ENCODE data around the gene DOCK2. TPM values are rescaled to one million over a fixed set of nuclear protein-coding genes. Genes with fewer than 3 reads are reported as not detected.

DOCK2 gene
- total RNA-seq, 1 donor from 2014 or later = 6.5 TPM

DNA sequence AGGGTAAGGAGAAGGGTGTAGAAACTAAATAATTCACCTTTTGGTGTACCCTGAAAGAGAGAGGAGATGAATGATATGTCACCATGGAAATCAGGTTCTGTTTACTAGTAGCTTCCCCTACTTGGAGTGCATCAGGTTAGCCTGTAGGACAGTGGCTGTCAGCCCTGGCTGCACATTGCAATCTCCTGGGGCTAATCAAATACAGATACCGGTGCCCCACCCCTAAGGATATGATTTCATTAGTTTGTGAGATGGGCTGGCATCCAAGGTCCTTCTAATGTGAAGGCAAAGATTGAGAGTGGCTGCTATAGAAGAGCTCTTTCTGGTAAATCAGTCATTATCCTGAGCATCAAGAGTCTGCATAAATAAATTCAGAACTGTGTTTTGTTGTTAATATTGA lies 296.1 kb downstream of the DOCK2 start:
- no peak for TF ChIP-seq CTCF (IDR thresholded peaks at IDR 0.05; ENCODE audit: unreplicated experiment)
- Mint-ChIP-seq H3K4me1 (ENCODE audit: unreplicated experiment) (peaks cover 24% of the 10 kb centered on the region), H3K27ac (ENCODE audit: unreplicated experiment) (no peak overlapping the region), H3K9me3 (ENCODE audit: unreplicated experiment) (no peaks in the 10 kb centered on the region), H3K4me3 (ENCODE audit: unreplicated experiment) (no peak overlapping the region), H3K27me3 (ENCODE audit: unreplicated experiment) (no peaks in the 10 kb centered on the region), H3K36me3 (ENCODE audit: low read depth, unreplicated experiment) (no peaks in the 10 kb centered on the region)
- DNase-seq (ENCODE audit: low spot score) = no peak

DNA sequence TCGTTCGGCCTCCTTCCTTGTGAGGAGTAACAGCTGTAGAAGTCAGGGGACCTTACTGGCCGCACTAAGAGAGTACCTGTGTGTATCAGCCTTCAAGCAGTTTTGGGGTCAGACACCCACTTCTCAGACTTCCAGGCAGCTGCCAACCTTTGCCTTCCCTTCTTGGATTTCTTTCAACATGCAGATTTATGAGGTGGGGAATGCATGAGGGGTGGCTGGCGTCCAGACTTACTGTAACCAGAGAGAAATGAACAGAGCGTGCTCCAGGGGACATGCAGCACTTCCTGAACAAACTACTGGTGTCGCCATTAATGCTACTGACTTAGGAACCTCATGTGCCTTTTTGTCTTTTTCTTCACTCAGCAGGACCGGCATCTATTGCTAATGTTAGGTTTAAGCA lies 296.5 kb downstream of the DOCK2 start:
- Mint-ChIP-seq H3K36me3 (ENCODE audit: low read depth, unreplicated experiment) (no peaks in the 10 kb centered on the region), H3K9me3 (ENCODE audit: unreplicated experiment) (no peaks in the 10 kb centered on the region), H3K4me3 (ENCODE audit: unreplicated experiment) (no peak overlapping the region), H3K27me3 (ENCODE audit: unreplicated experiment) (no peaks in the 10 kb centered on the region), H3K4me1 (ENCODE audit: unreplicated experiment) (peaks cover 24% of the 10 kb centered on the region), H3K27ac (ENCODE audit: unreplicated experiment) (no peak overlapping the region)
- TF ChIP-seq CTCF (IDR thresholded peaks at IDR 0.05; ENCODE audit: unreplicated experiment) = no peak
- no peak for DNase-seq (ENCODE audit: low spot score)

DNA sequence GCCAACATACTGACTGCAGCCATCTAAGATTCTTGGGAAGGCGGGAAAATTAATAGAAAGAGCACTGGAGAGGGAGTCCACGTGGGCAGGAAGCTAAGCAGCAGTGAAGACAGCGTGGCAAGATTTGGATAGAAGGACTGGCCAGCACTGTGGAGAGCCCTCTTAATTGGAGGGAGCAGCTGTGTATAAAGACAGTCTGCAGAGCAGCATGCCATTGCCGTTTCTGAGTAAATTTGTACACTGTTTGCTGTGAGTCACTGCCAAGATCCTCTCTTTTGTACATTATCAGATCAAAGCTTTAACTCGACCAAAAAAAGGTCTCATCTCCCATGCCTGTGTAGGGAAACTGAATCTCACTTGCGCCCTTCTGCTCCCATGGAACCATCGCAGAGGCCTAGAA lies 297.9 kb downstream of the DOCK2 start:
- Mint-ChIP-seq H3K4me3 (ENCODE audit: unreplicated experiment) (no peak overlapping the region), H3K4me1 (ENCODE audit: unreplicated experiment) (peaks cover 24% of the 10 kb centered on the region), H3K9me3 (ENCODE audit: unreplicated experiment) (no peaks in the 10 kb centered on the region), H3K36me3 (ENCODE audit: low read depth, unreplicated experiment) (no peaks in the 10 kb centered on the region), H3K27me3 (ENCODE audit: unreplicated experiment) (no peaks in the 10 kb centered on the region), H3K27ac (ENCODE audit: unreplicated experiment) (no peak overlapping the region)
- no peak for DNase-seq (ENCODE audit: low spot score)
- TF ChIP-seq CTCF (IDR thresholded peaks at IDR 0.05; ENCODE audit: unreplicated experiment) = no peak

- H3K9me3 Mint-ChIP-seq (ENCODE audit: unreplicated experiment) = no peaks in the 10 kb centered on the region
Observed at GRCh38 chr5:169935762-169936161, 298.7 kb downstream of the DOCK2 start.

DNA sequence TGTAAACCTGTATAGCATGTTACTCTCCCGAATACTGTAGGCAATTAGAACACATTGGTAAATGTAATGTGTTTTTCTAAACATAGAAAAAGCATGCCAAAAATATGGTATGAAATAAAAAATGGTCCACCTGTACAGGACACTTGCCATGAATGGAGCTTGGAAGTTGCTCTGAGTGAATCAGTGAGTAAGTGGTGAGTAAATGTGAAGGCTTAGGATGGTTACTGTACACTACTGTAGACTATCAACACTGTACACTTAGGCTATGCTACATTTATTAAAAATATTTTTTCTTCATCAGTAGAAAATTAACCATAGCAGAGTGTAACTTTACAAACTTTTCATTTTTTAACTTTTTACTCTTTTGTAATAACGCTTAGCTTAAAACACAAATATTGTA lies 301.4 kb downstream of the DOCK2 start:
- no peak overlapping the region for H3K4me3 Mint-ChIP-seq (ENCODE audit: unreplicated experiment)
- H3K27ac Mint-ChIP-seq (ENCODE audit: unreplicated experiment) = no peak overlapping the region
- no peak for DNase-seq (ENCODE audit: low spot score)
- H3K36me3 Mint-ChIP-seq (ENCODE audit: low read depth, unreplicated experiment) = no peaks in the 10 kb centered on the region
- TF ChIP-seq CTCF (IDR thresholded peaks at IDR 0.05; ENCODE audit: unreplicated experiment) = no peak
- peaks cover 24% of the 10 kb centered on the region for H3K4me1 Mint-ChIP-seq (ENCODE audit: unreplicated experiment)
- H3K27me3 Mint-ChIP-seq (ENCODE audit: unreplicated experiment) = no peaks in the 10 kb centered on the region
- no peaks in the 10 kb centered on the region for H3K9me3 Mint-ChIP-seq (ENCODE audit: unreplicated experiment)

More at GRCh38 chr5:169935762-169936161, 298.7 kb downstream of the DOCK2 start:
- no peak for TF ChIP-seq CTCF (IDR thresholded peaks at IDR 0.05; ENCODE audit: unreplicated experiment)
- Mint-ChIP-seq H3K36me3 (ENCODE audit: low read depth, unreplicated experiment) (no peaks in the 10 kb centered on the region), H3K27me3 (ENCODE audit: unreplicated experiment) (no peaks in the 10 kb centered on the region), H3K27ac (ENCODE audit: unreplicated experiment) (peak overlapping the region; percentile 3), H3K4me1 (ENCODE audit: unreplicated experiment) (peaks cover 24% of the 10 kb centered on the region), H3K4me3 (ENCODE audit: unreplicated experiment) (no peak overlapping the region)
- DNase-seq (ENCODE audit: low spot score) = no peak

Data from endothelial cell (in vitro differentiated cells).